Right lobe of liver (tissue), 4 donors: Measurements from ENCODE around the gene MEMO1.

ENCODE experiments used
- POLR2A ChIP-seq: fragments of 450-650 bp; IDR thresholded peaks from one replicate; pipeline ENCODE4 v1.6.1; 2017; ENCODE audit warnings: antibody characterized with exemption, mild to moderate bottlenecking
- TF ChIP-seq, protein P1 (sequence below), 4 donors: fragments of 200-600 bp in 3 of 4; fragments of 450-650 bp in 1 of 4; IDR thresholded peaks; one replicate each; pipeline versions ENCODE4 v1.5.1 to v1.8.0; 2016 to 2022; ENCODE audit warnings: antibody characterized with exemption in 4 of 4, mild to moderate bottlenecking in 2 of 4
- donor health status: DM: no; HTN: no; CAD: no.
- donor health status: DM: no; HTN: no; CAD: no.
- donor health status: DM: no; HTN: yes; CAD: no.

- TF ChIP-seq, protein P1, sequence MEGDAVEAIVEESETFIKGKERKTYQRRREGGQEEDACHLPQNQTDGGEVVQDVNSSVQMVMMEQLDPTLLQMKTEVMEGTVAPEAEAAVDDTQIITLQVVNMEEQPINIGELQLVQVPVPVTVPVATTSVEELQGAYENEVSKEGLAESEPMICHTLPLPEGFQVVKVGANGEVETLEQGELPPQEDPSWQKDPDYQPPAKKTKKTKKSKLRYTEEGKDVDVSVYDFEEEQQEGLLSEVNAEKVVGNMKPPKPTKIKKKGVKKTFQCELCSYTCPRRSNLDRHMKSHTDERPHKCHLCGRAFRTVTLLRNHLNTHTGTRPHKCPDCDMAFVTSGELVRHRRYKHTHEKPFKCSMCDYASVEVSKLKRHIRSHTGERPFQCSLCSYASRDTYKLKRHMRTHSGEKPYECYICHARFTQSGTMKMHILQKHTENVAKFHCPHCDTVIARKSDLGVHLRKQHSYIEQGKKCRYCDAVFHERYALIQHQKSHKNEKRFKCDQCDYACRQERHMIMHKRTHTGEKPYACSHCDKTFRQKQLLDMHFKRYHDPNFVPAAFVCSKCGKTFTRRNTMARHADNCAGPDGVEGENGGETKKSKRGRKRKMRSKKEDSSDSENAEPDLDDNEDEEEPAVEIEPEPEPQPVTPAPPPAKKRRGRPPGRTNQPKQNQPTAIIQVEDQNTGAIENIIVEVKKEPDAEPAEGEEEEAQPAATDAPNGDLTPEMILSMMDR (IDR thresholded peaks at IDR 0.05): no peak
- TF ChIP-seq POLR2A: no peak
These were observed 62.9 kb downstream of the MEMO1 start for GRCh38 chr2:31947871-31948270.
